HG03108 (cell line): ENCODE results near the gene LYAR.

Experiments used
- ATAC-seq: cut with Tn5 transposase; IDR thresholded peaks from one replicate; pipeline ENCODE4 v1.9.1; 2021; ENCODE audit warnings: moderate library complexity; ENCODE audit not compliant: unreplicated experiment

Gene LYAR

GRCh38 chr4:4289941-4290850 lies at the start of gene LYAR, which contains the start of gene ZBTB49:
LYAR (minus strand) TSS chr4:4290154; CDS start chr4:4283742, 6,412 bp downstream.
ZBTB49 (plus strand) TSS chr4:4290251; CDS start chr4:4299946, 9,695 bp downstream.
- peak; percentile 90 for ATAC-seq

- ATAC-seq: no peak
Observed at GRCh38 chr4:4339504-4340085, 49.6 kb upstream of the LYAR start.

- no peak for ATAC-seq
Observed at GRCh38 chr4:4338210-4339001, 48.5 kb upstream of the LYAR start.

DNA sequence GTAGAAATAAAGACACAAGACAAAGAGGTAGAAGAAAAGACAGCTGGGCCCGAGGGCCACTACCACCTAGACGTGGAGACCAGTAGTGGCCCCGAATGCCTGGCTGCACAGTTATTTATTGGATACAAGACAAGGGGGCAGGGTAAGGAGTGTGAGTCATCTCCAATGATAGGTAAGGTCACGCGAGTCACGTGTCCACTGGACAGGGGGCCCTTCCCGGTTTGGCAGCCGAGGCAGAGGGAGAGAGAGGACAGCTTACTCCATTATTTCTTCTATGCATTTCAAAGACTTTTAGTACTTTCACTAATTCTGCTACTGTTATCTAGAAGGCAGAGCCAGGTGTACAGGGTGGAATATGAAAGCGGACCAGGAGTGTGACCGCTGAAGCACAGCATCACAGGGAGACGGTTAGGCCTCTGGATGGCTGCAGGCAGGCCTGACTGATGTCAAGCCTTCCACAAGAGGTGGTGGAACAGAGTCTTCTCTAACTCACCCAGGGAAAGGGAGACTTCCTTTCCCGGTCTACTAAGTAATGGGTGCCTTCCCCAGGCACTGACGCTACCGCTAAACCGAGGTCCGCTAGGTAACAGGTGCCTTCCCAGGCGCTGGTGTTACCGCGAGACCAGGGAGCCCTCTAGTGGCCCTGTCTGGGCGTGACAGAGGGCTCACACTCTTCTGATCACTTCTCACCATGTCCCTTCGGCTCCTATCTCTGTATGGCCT lies 45.0 kb upstream of the LYAR start:
- peak; percentile 55 for ATAC-seq

DNA sequence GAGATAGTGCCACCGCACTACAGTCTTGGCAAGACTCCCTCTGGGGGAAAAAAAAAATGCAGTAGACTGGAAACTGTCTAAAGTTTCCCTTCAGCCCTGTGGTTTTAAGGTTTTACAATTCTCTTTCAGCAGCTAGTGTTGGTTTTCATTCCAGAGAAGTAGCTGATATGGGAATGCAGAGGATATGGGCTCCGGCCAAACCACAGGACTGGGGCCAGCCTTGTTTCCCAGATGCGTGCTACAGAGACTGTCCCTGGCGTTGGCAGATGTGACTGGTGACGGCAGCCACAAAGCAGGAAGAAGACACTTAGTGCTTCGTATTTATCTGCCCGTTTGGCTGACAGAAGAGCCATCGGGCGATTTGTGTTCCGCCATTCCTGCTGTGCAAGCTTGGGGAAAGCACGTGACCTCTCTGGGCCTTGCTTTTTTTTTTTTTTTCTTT lies 43.3 kb upstream of the LYAR start:
- ATAC-seq: no peak

DNA sequence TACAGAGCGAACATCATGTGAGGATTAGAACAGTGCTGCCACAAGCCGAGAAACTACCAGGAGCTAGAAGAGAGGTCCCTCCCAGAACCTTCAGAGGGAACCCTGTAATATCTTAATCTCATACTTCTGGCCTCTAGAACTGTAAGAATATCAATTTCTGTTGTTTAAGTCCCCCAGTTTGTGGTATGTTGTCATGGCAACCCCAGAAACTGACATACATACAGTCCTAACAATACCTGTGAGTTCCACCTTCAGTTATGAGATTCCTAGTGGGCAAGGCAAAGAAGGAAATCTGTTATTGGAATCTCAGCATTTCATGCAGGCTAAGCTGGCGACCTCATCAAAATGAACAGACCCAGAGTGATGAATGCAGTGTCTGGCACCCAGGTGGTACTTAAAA lies 42.6 kb upstream of the LYAR start:
- ATAC-seq: no peak

DNA sequence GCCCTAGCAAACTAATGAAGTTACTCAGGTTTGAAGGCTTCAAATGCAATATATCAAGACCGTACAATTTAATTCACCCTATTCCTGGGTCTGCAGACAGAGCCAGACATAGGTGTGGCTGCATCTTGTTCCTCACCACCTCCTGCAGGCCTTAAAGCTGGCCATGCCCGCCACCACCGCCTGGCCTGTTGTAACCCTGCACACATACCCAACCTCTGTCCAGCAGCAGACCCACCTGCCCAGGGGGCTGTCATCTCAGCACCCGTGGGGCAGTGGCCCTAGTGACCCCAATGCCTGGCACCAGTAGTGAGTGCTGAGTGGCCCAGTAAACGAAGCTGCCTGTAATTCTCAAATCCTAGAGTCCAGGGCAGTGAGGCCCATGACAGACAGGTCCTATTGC lies 40.8 kb upstream of the LYAR start:
- no peak for ATAC-seq

- ATAC-seq: no peak
Observed at GRCh38 chr4:4329496-4329895, 39.5 kb upstream of the LYAR start.

- no peak for ATAC-seq
Observed at GRCh38 chr4:4328840-4329239, 38.9 kb upstream of the LYAR start.

GRCh38 chr4:4328206-4328605 lies 38.3 kb upstream of the LYAR start:
- no peak for ATAC-seq

DNA sequence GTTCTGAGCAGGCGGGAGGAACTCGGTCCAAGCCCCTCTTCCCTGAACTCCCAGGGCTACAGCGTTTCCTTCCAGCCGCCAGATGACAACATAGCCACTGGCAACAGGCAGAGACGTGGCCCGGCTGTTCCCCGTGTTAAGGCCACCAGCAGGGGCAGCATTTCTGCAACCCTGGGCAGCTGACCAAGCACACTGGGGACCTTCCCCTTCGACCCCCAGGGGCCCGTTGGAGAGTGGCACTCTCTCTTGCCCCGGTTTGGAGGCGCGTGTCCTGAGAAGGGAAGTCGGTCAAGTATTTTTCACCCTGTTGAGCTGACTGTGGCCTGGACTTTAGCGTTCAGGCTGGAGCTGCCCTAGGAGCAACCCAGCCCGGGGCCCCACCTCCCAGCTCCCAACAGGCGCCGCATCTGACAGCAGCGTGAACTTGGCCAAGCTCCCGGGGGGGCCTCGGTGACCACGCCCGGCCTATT lies 37.7 kb upstream of the LYAR start:
- no peak for ATAC-seq

DNA sequence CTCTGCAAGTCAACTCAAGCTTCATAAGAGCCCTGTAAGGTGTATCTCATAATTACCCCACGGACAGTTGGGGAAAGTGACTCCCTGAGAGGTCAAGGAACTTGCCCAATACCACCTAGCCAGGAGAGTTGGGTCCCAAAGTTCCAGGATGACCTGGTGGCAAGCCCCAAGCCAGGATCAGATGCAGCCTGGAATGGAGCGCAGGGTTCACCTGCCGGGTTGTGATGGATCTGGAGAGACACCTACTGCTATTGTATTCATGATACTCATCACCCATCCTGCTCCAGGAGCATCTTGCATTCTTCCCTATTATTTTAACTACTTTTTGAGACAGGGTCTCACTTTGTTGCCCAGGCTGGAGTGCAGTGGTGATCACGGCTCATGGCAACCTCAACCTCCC lies 36.2 kb upstream of the LYAR start:
- ATAC-seq: no peak

GRCh38 chr4:4325321-4325720 lies 35.4 kb upstream of the LYAR start:
- ATAC-seq: no peak

GRCh38 chr4:4323705-4324534 lies 34.0 kb upstream of the LYAR start:
- ATAC-seq: no peak

DNA sequence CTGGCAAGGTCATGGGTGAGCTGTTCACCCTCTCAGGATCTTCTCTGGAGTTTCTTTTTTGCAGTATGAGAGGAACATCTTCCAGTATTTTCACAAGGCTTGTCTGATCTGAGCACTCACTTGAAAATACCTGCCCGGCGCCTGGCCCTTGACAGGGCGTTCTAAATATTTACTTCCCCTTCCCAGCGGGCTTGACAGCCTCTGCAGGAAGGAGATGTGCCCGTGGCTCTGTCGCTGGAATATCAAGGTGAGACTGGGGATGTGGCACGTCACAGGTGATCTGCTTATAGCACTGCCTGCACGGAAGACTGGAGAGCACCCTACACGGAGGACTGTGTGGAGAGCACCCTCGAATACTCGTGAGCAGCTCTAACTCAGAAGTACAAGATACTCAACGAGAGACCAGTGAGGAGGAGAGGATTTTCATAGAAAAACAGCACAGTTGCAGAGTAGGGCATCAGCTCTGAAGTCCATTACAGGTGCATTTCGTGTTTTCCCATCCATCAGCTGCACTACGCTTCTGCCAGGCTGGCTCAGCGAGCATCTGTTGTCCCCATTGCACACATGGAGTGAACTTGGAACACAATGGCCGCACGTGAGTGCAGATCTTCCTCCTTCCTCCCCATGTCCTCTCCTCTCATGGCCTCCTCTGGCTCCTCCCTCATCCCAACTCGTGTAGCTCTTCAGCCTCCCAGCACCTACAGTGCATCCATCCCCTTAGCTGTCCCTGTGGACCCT lies 32.2 kb upstream of the LYAR start:
- no peak for ATAC-seq

DNA sequence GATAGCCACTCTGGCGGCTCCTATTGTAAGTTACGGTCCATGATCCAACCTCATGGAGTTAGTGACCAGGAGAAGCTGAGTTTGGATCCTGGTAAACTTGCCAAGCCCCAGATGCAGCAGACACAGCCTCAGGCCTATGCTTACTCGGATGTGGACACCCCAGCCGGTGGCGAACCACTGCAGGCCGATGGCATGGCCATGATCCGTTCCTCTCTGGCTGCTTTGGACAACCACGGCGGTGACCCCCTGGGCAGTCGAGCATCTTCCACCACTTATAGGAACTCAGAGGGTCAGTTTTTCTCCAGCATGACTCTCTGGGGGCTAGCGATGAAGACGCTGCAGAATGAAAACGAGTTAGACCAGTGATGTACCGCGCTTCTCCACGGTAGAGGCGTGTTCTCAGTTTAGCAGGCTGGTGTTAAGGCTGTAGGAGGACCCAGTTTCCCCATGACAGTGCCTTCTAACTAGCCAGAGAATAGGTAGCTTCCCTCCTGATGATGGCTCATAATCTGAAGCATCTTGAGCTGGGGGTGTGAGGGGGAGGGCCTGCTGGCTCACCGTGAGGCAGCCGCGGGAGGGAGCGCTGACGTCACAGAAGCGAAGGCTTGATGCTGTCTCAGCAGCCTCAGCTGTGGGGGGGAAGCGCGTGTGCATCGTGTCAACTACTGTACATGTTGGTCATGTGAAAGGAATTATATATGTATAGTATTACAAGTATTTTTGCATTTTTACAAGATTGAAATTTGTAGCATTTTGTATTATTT lies 31.2 kb upstream of the LYAR start:
- no peak for ATAC-seq

- ATAC-seq: no peak
Observed at GRCh38 chr4:4320528-4320927, 30.6 kb upstream of the LYAR start.

GRCh38 chr4:4317496-4318232 lies 27.7 kb upstream of the LYAR start:
- no peak for ATAC-seq
